ENCODE data around the gene USO1.
"Not testable (repeated sequence)": the region's sequence is repeated elsewhere in the genome, so short reads cannot be mapped to it uniquely, and the experiment has no call there.

The USO1 gene, protein sequence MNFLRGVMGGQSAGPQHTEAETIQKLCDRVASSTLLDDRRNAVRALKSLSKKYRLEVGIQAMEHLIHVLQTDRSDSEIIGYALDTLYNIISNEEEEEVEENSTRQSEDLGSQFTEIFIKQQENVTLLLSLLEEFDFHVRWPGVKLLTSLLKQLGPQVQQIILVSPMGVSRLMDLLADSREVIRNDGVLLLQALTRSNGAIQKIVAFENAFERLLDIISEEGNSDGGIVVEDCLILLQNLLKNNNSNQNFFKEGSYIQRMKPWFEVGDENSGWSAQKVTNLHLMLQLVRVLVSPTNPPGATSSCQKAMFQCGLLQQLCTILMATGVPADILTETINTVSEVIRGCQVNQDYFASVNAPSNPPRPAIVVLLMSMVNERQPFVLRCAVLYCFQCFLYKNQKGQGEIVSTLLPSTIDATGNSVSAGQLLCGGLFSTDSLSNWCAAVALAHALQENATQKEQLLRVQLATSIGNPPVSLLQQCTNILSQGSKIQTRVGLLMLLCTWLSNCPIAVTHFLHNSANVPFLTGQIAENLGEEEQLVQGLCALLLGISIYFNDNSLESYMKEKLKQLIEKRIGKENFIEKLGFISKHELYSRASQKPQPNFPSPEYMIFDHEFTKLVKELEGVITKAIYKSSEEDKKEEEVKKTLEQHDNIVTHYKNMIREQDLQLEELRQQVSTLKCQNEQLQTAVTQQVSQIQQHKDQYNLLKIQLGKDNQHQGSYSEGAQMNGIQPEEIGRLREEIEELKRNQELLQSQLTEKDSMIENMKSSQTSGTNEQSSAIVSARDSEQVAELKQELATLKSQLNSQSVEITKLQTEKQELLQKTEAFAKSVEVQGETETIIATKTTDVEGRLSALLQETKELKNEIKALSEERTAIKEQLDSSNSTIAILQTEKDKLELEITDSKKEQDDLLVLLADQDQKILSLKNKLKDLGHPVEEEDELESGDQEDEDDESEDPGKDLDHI

DNA sequence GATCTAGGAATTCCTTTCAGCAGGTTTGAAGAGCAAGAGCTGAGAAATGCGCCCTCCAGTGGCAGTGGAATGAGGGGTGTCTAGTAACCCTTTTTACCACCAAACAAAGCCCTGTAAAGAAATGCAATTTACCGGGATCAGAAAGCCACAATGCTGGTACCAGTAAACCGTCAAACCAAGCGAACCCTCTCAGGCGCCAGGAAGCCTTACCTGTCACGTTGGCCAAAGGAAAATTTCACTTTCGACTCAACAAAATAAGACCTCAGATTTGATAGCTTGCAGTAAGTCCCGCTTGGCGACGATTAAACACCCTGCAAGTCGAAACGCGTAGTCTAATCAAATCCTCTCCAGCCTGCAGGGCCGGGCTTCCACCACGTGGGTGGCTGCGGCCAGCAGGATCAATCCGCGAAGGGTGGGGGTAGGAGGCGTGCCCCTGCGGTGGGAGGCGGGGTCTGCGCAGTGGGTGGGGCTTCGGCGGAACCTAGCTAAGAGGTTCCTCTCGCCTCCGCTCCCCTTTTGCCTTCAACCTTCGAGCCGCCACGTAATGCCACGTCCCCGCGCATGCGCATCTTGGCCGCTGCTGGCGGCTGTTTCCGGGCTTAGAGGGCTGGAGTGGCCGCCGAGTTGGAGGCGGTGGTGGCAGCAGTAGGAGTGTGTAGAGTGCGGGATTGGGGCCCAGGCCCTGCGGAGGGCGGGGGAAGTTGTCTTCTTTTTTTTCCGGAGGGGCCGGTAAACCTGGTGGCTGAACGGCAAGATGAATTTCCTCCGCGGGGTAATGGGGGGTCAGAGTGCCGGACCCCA is at the start of gene USO1:
Gene USO1 (plus strand): TSS at position 512 of the 801 bp plus-strand sequence. CDS start 243 bp downstream, at position 755.
- DNase-seq (ENCODE audit: low read depth in 1 of 2, low spot score in 1 of 2), result peak; percentile 96 to 98

DNA sequence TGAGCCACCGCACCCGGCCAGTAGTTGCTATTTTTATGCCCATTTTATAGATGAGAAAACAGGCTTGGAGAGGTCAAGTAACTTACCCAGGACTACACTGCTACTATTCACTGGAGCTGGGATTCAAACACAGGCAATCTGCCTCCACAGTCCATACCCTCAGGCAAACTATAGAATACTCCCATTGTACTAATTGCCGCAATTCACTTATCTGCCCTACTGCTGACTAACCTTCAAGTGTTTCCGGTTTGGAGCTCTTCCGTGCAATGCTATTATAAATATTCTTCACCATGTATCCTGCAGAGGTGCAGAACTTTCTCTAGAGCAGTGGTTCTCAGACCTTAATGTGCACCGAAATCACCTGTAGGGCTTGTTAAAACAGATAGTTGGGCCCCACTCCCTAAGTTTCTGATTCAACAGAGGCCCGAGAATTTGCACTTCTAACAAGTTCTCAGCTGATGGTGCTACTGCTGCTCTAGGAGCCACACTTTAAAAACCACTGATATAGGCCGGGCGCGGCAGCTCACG is 49.3 kb upstream of the USO1 start:
- no peak for DNase-seq (ENCODE audit: low read depth in 1 of 2, low spot score in 1 of 2)

DNA sequence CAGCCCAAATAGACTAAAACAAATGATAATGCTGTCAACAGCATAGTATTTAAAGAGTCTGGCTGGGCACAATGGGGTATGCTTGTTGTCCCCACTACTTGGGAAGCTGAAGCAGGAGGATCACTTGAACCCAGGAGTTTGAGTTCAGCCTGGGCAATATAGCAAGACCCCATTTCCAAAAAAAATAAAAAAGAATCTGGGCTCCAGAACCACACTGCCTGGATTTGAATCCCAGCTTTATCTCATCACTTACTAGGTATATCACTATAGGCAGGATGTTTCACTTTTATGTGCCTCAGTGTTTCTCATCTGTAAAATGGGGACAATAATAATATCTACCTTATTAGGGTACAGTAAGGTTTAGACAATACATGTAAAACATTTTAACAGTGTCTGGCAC is 45.9 kb upstream of the USO1 start:
- DNase-seq (ENCODE audit: low read depth in 1 of 2, low spot score in 1 of 2), result no peak

DNA sequence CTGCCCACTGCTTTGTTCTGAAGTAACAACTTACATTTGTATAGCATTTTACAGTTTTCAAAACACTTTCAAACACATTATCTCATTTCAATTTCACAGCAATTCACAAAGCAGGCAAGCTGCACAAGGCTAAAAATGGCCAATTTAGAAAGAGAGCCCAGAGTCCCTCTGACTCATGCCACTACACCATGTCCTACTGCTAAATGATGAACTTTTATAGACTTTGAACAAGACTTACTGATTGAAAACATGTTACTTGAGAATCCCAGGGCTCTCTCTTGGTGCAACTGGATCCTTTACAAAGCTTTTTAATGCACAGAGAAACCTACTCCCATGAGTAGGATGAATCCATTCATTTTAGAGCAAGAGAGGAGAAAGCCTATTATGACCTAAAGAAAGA is 45.4 kb upstream of the USO1 start:
- DNase-seq (ENCODE audit: low read depth in 1 of 2, low spot score in 1 of 2), result no peak

DNA sequence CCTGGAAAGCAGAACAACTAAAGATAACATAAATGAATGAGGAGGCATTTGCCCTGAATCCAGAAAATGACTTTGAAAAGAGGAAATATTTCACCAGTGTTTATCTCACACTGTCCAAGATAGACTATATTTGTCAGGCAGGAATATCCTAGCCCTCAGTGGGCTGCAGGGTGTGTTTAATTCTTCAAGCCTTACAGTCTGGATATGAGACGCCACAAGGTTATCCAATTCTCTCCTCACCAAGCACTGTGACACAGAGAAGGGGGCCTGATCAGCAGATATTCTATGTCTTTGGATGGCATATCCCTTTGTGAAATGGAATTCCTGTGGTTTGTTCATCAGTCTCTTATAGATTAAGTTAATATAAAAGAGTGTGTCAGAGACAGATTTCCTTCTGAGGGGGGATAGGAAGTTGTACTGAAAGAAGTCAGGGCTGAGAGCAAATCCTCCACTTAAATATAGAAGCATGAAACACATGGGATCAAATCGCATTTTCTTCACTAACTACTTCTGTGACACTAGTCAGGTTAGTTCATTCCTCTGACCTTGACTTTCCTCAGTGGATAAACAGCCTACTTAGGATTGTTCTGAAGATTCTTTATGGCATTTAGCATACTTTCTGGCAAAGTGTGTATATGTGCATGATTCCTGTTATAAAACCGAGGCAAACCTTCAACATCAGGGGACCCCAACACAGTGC is 44.4 kb upstream of the USO1 start:
- DNase-seq (ENCODE audit: low read depth in 1 of 2, low spot score in 1 of 2), result no peak

DNA sequence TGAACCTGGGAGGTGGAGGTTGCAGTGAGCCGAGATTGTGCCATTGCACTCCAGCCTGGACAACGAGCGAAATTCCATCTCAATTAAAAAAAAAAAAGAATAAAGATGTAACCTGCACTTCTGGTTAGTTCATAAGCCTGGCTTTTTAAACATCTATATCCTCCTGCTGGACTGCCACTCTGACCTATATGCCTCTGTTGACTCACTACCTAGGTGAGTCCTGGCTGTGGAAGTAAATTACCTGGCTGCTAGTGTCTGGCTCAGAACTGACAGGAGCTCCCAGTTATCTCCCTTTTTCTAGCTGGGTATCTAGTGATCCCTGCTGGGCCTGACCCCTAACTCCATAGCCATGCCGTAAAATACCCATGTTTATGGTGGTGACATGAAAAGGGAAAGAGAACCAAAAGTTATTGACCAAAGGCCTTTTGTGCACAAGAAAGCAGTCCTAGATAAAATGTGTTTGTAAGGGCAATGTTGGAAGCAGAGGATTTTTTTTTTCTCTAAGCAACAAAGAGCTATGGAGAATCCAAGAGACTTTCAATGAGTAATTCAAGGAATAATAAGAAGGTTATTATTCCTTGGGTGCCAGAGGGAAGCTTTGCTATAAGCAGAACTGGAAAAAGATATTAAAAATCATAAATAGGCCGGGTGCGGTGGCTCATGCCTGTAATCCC is 40.8 kb upstream of the USO1 start:
- no peak for DNase-seq (ENCODE audit: low read depth in 1 of 2, low spot score in 1 of 2)

DNA sequence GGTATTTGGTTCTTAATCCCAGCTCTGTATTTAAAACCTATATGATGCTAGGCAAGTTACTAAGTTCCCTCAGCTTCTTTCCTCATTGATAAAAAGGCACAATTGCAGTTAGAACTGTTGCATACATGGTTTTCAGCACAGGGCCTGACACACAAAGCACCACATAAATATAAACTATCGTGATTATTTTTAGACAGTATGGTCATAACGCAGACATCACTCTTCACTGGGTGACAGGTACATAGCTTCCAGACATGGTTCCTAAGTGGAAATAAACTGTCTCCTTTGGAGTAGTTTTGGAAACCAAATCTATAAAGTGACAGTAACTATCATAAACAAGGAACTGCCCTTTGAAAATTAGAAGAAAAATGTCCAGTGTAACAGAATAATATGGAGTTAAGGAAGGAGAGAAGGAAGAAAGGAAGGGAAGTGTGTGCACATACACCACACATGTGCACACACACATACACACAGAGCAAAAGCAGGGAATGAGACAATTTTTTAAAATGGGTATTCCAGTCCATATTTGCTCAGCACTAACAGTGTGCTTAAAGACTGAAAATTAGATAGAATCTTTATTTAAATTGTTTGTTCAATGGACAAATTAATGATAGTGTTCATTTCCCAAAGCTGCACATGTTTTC is 38.7 kb upstream of the USO1 start:
- no peak for DNase-seq (ENCODE audit: low read depth in 1 of 2, low spot score in 1 of 2)

DNA sequence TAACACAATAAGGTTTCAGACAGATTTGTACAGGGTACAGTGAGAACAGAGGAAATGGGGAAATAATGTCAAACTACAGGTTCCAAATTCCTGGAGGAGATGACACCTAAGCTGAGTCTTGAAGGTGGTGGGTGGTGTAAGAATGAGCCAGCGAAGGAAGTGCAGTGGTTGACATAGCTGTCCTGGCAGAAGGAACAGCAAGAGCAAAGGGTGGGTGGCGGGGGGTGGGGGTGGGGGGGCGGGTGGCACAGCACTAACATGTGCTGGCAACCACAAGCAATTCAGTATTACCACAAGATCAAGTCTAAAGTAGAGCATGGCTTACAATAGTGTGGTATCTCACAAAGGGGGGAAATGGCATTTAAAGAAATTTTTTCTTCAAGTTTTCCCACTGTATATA is 38.0 kb upstream of the USO1 start:
- DNase-seq (ENCODE audit: low read depth in 1 of 2, low spot score in 1 of 2), result no peak

DNA sequence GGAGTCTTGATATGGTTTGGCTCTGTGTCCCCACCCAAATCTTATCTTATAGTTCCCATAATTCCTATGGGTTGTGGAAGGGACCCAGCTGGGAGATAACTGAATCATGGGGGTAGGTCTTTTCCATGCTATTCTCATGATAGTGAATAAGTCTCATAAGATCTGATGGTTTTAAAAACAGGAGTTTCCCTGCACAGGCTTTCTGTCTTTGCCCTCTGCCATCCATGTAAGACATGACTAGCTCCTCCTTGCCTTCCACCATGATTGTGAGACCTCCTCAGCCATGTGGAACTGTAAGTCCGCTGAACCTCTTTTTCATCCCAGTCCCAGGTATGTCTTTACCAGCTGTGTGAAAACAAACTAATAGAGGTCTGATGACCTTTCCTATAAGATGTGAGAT is 37.3 kb upstream of the USO1 start:
- not testable (repeated sequence) for DNase-seq (ENCODE audit: low read depth in 1 of 2, low spot score in 1 of 2)

DNA sequence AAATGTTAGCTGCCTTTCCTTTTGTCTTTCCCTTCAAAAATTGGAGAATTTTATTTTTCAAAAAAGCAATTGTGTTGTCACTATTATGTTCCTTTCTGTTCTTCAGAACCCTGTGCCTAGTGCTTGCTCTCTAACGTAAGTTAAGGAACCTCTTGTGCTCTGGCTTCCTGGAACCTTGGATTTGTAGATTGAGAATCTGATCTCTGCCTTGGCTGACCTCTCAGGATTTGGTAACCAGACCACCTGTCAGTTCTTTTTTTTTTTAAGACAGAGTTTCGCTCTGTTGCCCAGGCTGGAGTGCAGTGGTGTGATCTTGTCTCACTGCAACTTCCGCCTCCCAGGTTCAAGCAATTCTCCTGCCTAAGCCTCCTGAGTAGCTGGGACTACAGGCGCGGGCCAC is 32.3 kb upstream of the USO1 start:
- not testable (repeated sequence) for DNase-seq (ENCODE audit: low read depth in 1 of 2, low spot score in 1 of 2)

DNA sequence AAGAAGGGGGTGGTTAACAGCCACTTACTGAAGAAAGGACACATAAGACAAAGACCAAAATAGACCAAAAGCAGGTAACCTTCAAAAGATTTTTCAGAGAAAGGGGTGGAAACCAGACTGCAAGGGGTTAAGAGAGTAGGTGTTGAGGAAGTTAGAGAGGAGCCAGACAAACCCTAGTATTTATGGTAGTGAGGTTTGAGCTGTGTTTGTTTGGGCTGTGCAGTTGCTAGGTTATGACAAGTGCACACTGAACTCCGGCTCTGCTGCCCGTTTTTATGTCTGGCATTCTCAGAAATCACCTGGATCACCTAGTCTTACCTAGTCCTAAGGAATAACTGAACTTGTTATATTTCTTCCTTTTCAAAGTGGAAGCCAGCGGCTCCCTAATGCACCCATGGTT is 28.3 kb upstream of the USO1 start:
- DNase-seq (ENCODE audit: low read depth in 1 of 2, low spot score in 1 of 2), result no peak

DNA sequence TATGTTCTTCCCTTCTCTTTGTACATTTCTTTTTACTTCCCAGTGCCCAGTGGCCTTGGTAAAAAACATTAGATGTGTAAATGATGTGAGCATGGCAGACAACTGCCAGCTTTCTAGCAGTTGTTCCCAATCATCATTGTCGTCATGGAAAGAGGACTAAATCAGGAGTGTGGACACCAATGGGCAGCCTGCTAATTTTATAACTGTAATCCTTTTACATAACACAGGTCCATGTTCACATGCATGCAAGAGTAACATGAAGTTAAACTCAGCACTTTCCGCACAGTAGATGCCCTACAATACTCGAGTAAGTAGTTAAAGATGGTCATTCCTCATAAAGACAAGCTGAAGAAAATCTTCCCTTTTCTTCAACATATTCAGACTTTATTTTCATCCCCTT is 27.8 kb upstream of the USO1 start:
- no peak for DNase-seq (ENCODE audit: low read depth in 1 of 2, low spot score in 1 of 2)

DNA sequence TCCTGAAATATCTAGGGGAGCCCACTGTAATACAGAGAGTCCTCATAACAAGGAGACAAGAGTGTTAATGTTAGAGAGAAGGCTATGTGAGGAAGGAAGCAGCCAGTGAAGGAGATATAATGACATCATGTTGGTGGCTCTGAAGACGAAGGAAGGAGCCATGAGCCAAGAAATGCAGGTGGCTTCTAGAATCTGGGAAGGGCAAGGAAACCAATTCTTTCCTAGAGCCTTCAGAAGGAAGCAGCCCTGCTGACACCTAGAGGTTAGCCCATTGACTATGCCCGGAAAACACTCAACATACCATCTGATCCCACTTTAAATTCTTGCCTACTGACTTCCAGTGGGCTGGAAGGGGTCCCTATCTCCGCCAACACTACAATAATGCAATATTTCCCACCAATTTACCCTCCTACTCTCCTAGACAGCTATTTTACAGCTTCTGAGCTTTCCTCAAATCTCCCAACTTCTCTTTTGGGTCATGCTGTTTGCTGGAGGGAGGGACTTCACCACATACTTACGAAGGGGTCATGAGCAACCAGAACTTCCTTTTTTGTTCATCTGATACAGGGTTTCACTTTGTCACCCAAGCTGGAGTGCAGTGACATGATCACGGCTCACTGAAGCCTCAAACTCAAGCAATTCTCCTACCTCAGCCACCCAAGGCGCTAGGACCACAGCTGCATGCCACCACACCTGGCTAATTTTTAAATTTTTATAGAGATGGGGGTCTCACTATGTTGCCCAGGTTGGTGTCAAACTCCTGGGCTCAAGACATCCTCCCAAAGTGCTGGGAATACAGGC is 26.0 kb upstream of the USO1 start:
- DNase-seq (ENCODE audit: low read depth in 1 of 2, low spot score in 1 of 2), result no peak

DNA sequence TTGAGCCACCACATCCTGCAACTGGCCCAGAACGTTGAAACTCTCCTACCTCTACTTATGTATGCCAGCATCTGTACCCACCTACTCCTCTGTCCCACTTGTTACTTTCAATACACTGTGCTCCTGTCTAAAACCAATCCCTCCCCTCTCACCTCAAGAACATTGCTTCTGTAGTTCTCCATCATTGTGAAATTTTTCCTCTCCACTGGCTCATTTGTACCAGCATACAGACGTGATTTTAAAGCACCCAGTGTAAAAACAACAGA is 25.5 kb upstream of the USO1 start:
- no peak for DNase-seq (ENCODE audit: low read depth in 1 of 2, low spot score in 1 of 2)

DNA sequence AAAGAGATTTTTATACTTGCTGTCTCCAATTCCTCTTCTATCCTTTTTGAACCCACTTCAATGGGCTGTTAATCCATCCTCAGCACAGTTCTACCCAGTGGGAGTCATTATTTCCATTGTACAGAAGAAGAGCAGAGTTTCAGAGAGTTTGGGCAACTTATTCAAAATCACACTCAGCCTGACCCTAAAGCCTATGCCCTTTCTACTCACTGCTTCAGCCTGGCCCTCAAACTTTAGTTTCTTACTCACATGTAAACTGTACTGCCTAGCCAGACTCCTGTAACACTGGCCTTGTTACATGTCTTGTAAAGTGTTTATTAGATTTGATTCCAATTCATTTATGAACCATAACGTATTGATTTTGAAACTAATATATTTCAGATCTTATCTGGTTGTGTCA is 25.1 kb upstream of the USO1 start:
- no peak for DNase-seq (ENCODE audit: low read depth in 1 of 2, low spot score in 1 of 2)

DNA sequence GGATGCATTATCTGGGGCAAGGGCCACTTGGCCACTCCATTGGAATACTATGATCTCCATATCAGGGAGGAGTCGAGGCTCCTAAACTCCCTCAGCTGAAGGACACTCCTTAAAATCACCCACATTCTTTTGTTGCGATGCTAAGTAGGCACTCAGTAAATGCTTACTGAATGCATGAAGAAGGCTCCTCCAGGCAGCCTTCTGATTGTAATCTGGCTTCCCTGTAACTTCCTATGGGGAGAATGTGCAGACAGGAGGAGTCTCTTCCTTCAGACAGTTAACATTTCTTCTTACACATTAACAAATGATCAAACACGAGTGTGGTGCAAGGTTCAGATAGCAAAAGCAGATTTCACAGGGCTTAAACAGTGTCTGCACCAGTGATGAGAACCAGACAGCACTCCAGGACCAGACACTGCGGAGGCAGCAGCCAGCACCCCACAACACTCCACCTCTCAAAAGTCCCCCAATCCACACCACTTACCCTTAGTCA is 21.4 kb upstream of the USO1 start:
- DNase-seq (ENCODE audit: low read depth in 1 of 2, low spot score in 1 of 2), result no peak

DNA sequence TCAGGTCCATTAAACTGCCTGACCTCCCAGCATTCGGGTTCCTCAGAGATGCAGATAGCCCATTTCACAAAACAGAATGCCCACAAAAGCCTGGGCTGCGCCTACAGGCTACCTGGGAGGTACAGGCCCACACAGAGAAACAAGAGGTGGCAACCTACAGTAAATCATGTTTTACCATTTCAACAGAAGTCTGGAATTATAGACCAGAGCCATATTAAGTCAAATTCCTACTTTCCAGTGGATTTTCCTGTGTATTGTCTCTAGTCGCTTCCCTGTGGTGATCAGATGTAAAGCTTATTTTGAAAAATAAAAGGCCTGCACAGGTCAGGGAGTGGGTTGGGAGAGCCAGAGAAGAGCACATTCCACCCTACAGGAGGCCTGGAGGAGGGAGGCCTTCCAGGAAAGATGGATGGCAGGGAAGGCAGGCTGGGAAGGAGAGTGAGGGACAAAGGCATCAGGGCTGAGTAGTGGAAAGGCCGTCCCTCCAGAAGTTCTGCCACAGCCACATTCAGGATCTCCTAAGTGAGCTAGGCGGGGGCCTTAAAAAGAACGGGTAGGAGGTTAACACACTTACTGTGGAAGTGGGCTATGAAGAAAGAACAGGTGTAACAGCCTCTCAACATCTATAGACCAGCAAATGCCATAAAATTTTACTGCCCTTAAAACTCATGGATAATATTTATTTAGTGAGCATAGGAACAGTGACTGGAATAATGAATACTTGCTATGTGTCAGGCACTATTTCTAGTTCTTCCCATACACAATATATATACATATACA is 19.0 kb upstream of the USO1 start:
- no peak for DNase-seq (ENCODE audit: low read depth in 1 of 2, low spot score in 1 of 2)

DNA sequence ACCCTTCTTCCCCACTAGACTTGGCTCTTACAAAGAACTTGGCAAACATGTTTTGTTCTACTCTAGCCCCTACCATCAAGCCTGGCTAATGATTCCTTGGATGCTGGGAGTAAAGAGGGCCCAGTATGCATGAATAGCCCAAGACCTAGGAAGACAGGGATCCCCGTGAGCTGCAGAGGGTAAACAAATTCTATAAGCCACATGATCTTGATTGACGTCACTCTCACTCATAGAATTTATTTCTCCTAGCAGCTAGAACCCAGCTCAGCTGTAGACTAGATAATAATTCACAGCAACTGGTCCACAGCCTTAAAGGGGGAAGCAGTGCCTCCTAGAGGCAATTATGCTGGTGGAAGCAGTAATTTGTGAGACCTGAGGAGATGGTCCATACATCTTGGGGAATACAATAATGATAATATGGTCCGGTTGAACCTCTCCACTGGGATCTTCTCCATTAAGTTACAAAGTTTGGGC is 16.1 kb upstream of the USO1 start:
- DNase-seq (ENCODE audit: low read depth in 1 of 2, low spot score in 1 of 2), result no peak

All from activated CD4-positive, alpha-beta T cell treated with anti-CD3 and anti-CD28 coated beads, Interleukin-2, amount 50 U/mL, for 24 hours (primary cell).